ENCODE measurements around the gene INS.
"Not testable (repeated sequence)": the region's sequence is repeated elsewhere in the genome, so short reads cannot be mapped to it uniquely, and the experiment has no call there.

INS gene

DNA sequence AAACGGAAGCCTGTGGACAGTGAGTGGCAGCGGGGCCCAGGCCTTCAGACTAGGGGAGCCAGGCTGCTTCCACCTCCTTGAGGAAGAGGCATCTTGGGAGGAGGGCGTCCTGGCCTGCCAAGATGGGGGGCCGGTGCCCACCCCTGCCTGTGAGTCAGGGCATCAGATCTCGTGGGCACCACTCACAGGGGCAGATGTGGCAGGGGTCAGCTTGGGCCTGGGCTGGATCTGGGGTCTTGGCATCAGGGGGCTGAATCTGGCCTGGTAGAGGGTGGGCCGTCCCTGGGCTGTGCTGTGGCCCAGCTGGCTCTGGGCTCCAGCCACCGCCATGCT, 34.7 kb upstream of the INS start:
- no peak for TF ChIP-seq CTCF (IDR thresholded peaks at IDR 0.05; ENCODE audit: low read depth, low read length, missing control alignments)
- no peak for DNase-seq
- in situ Hi-C loops (cut with HindIII; ENCODE audit: low pct_ligation_motif_present, low sequenced_read_pairs): no loop called here
- H3K27ac ChIP-seq: no peak overlapping the region
- H3K27me3 ChIP-seq (replicated peaks): peaks cover 7% of the 10 kb centered on the region
- no peaks in the 10 kb centered on the region for H3K36me3 ChIP-seq (replicated peaks)
- no peak overlapping the region for H3K4me3 ChIP-seq (ENCODE audit: low read depth, low read length)

- in situ Hi-C loops (cut with HindIII; ENCODE audit: low pct_ligation_motif_present, low sequenced_read_pairs): no loop called here
- peaks cover 13% of the 10 kb centered on the region for H3K27me3 ChIP-seq (replicated peaks)
- TF ChIP-seq CTCF (IDR thresholded peaks at IDR 0.05; ENCODE audit: low read depth, low read length, missing control alignments): peak; percentile 95
- H3K4me3 ChIP-seq (ENCODE audit: low read depth, low read length): no peak overlapping the region
- DNase-seq: peak; percentile 9
- H3K27ac ChIP-seq: no peak overlapping the region
- H3K36me3 ChIP-seq (replicated peaks): no peaks in the 10 kb centered on the region
These were observed 34.1 kb upstream of the INS start for GRCh38 chr11:2194877-2195755.

DNA sequence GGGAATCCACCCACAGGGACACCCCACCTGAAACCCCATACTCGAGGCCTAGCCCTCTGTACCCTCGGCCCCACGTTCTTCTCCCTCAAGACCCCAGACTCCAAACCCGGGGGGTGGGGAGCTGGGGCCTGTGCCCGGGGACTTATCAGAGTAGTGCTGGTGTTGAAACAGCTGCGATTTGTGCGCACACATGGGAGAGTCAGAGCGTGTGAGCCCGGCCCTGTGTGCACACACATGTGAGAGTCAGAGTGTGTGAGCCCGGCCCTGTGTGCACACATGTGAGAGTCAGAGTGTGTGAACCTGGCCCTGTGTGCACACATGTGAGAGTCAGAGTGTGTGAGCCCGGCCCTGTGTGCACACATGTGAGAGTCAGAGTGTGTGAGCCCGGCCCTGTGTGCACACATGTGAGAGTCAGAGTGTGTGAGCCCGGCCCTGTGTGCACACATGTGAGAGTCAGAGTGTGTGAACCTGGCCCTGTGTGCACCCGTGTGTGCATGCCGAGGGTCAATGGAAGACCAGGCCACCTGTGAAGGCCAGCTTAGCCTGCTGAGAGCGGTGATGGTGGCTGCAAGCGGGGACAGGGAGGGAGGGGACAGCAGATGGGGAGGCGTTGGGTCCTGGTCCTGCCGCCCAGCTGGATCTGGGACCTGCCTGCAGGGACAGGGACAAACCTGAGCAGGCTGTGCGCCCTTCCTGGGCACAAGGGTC, 33.0 kb upstream of the INS start:
- H3K27ac ChIP-seq; in situ Hi-C loops (cut with HindIII; ENCODE audit: low pct_ligation_motif_present, low sequenced_read_pairs); H3K36me3 ChIP-seq (replicated peaks); DNase-seq; H3K4me3 ChIP-seq (ENCODE audit: low read depth, low read length): not testable (repeated sequence)
- peaks cover 14% of the 10 kb centered on the region for H3K27me3 ChIP-seq (replicated peaks)

DNA sequence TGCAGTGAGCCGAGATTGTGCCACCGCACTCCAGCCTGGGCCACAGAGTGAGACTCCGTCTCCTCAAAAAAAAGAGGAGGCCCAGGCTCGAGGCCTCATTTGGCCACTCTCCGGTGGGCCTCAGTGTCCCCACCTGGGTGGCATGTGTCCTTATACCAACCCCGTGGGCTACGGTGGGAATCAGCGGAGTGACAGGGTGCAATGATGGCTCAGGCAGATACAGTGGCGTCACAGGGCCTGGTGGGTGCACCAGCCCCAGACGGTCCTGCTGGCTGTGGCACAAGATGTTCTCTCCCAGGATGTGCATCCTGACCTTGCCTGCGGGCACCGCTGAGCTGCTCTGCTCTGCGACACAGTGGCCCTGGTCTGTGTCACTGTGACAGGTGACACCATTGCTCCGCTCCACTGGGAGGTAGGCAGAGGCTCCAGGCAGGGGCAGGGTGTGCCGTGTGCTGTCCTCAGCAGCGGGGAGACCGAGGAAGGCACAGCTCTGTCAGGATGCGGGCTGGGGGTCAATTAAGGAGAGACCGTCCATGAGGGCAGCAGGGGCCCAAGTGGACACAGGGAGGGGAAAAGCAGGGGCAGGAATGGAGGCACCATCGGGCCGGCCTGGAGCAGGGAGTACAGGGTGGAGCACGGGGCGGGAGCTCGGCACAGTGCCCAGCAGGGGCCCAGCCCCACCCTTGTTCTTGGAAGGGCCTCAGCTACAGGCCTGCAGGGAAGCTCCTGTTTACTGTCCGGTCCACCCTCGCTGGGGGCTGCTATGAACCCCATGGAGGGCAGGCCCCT, 32.3 kb upstream of the INS start:
- no peak for TF ChIP-seq CTCF (IDR thresholded peaks at IDR 0.05; ENCODE audit: low read depth, low read length, missing control alignments)
- no peaks in the 10 kb centered on the region for H3K36me3 ChIP-seq (replicated peaks)
- H3K27me3 ChIP-seq (replicated peaks): peaks cover 14% of the 10 kb centered on the region
- no peak overlapping the region for H3K4me3 ChIP-seq (ENCODE audit: low read depth, low read length)
- H3K27ac ChIP-seq: no peak overlapping the region
- in situ Hi-C loops (cut with HindIII; ENCODE audit: low pct_ligation_motif_present, low sequenced_read_pairs): no loop called here
- no peak for DNase-seq

DNA sequence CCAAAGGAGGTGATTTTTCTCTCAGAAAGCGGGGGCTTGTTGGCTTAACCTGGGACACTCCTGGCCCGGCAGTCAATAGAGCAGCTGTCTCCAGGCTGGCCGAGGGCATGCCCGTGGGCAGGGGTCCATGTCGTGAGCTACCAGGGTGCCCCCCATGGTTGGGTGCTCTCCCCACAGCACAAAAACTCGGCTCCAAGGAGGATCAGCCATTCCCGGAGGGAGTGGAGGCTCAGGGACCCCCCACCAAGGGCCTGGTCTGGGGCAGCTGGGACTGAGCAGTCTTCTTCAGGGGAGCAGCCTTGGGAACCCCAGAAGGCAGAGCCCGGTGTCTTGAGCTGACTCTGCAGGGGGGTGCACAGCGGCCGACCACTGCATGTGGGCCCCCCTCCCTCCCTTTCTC, 31.4 kb upstream of the INS start:
- DNase-seq: no peak
- Histone ChIP-seq H3K27ac (no peak overlapping the region), H3K4me3 (ENCODE audit: low read depth, low read length) (no peak overlapping the region), H3K27me3 (replicated peaks) (peaks cover 14% of the 10 kb centered on the region), H3K36me3 (replicated peaks) (no peaks in the 10 kb centered on the region)
- in situ Hi-C loops (cut with HindIII; ENCODE audit: low pct_ligation_motif_present, low sequenced_read_pairs): no loop called here
- TF ChIP-seq CTCF (IDR thresholded peaks at IDR 0.05; ENCODE audit: low read depth, low read length, missing control alignments): no peak

DNA sequence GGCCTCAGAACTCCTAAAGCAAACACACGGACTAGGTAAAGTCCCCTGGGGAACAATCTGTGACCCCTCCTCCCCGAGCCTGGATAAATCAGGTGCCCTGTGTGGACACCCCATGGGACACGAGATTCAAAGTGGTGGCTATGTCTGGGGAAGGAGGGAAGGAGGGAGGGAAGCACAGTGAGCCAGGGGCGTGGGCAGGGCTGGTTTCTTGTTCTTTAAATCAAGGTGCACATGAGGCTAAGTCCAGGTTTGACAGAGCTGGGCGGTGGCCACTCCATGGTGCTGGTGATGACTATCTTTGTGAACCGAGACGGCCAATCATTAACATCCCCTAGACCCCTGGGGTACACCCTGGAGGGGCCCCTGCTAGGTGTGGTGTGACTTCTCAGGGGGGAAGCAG, 30.9 kb upstream of the INS start:
- no peak for DNase-seq
- in situ Hi-C loops (cut with HindIII; ENCODE audit: low pct_ligation_motif_present, low sequenced_read_pairs): no loop called here
- no peak for TF ChIP-seq CTCF (IDR thresholded peaks at IDR 0.05; ENCODE audit: low read depth, low read length, missing control alignments)
- Histone ChIP-seq H3K27me3 (replicated peaks) (peaks cover 14% of the 10 kb centered on the region), H3K27ac (no peak overlapping the region), H3K4me3 (ENCODE audit: low read depth, low read length) (no peak overlapping the region), H3K36me3 (replicated peaks) (no peaks in the 10 kb centered on the region)

Data from brain microvascular endothelial cell (primary cell).